ENCODE results near the gene RBM26. TPM values are rescaled to one million over a fixed set of nuclear protein-coding genes. Genes with fewer than 3 reads are reported as not detected.
A peak's percentile ranks its signal among the peaks of the same experiment; 100 is the strongest.

The RBM26 gene
- total RNA-seq, 4 donors from 2014 or later, result 14.9 to 44.8 (median 23.1) TPM

- ATAC-seq (no peak), DNase-seq (no peak)
- TF ChIP-seq CTCF (IDR thresholded peaks at IDR 0.05 in 4 of 5, conservative IDR thresholded peaks at IDR 0.05 in 1 of 5) (no peak), POLR2A (IDR thresholded peaks at IDR 0.05) (no peak)
- no peaks in the 10 kb centered on the region for H3K36me3 ChIP-seq
- no peaks in the 10 kb centered on the region for H3K9me3 ChIP-seq
- no peaks in the 10 kb centered on the region for H3K4me1 ChIP-seq
- in situ Hi-C loops (cut with MboI; ENCODE audit: low sequenced_read_pairs in 4 of 4), result loop anchor here (5.0 kb wide), 1 partner anchor 114 kb away; no protein-coding TSS in a partner anchor
- H3K27me3 ChIP-seq, result no peaks in the 10 kb centered on the region
- intact Hi-C loops (cut with DNase I; ENCODE audit: low total_unique reads), result no loop called here
- no peak overlapping the region for H3K4me3 ChIP-seq
- no peak overlapping the region for H3K27ac ChIP-seq
Observed at GRCh38 chr13:79427883-79428282, 21.8 kb upstream of the RBM26 start.

GRCh38 chr13:79427265-79427664 lies 21.2 kb upstream of the RBM26 start:
- Histone ChIP-seq H3K36me3 (no peaks in the 10 kb centered on the region), H3K9me3 (no peaks in the 10 kb centered on the region), H3K27me3 (no peaks in the 10 kb centered on the region), H3K4me1 (no peaks in the 10 kb centered on the region), H3K4me3 (no peak overlapping the region), H3K27ac (no peak overlapping the region)
- TF ChIP-seq POLR2A (IDR thresholded peaks at IDR 0.05), result no peak
- TF ChIP-seq CTCF (IDR thresholded peaks at IDR 0.05 in 4 of 5, conservative IDR thresholded peaks at IDR 0.05 in 1 of 5), result no peak
- ATAC-seq (no peak), DNase-seq (no peak)
- in situ Hi-C loops (cut with MboI; ENCODE audit: low sequenced_read_pairs in 4 of 4) (loop anchor here (5.0 kb wide), 1 partner anchor 115 kb away; no protein-coding TSS in a partner anchor), intact Hi-C loops (cut with DNase I; ENCODE audit: low total_unique reads) (no loop called here)

- H3K27me3 ChIP-seq, result no peaks in the 10 kb centered on the region
- no peaks in the 10 kb centered on the region for H3K4me1 ChIP-seq
- in situ Hi-C loops (cut with MboI; ENCODE audit: low sequenced_read_pairs in 4 of 4), result loop anchor here in 2 of 4 donors (25.0 kb wide), 1 partner anchor 913 kb away; the partner anchor contains the start of gene SPRY2 (in 2 of the 2)
- no peaks in the 10 kb centered on the region for H3K9me3 ChIP-seq
- ATAC-seq (peak in 1 of 2 donors; percentile 56), DNase-seq (no peak)
- no peak overlapping the region for H3K4me3 ChIP-seq
- intact Hi-C loops (cut with DNase I; ENCODE audit: low total_unique reads), result loop anchor here (1.0 to 5.0 kb wide), 2 partner anchors 58 to 117 kb away; partner anchors contain the start of gene NDFIP2
- H3K36me3 ChIP-seq, result no peaks in the 10 kb centered on the region
- peak; percentile 48 to 71 (median 69) for TF ChIP-seq CTCF (IDR thresholded peaks at IDR 0.05 in 4 of 5, conservative IDR thresholded peaks at IDR 0.05 in 1 of 5)
- no peak for TF ChIP-seq POLR2A (IDR thresholded peaks at IDR 0.05)
- no peak overlapping the region for H3K27ac ChIP-seq
Observed at GRCh38 chr13:79423801-79424642, 18.0 kb upstream of the RBM26 start.

- no peaks in the 10 kb centered on the region for H3K27me3 ChIP-seq
- no peaks in the 10 kb centered on the region for H3K4me1 ChIP-seq
- no peak overlapping the region for H3K4me3 ChIP-seq
- TF ChIP-seq CTCF (IDR thresholded peaks at IDR 0.05 in 4 of 5, conservative IDR thresholded peaks at IDR 0.05 in 1 of 5) (no peak), POLR2A (IDR thresholded peaks at IDR 0.05) (no peak)
- DNase-seq (no peak), ATAC-seq (no peak)
- no peaks in the 10 kb centered on the region for H3K9me3 ChIP-seq
- in situ Hi-C loops (cut with MboI; ENCODE audit: low sequenced_read_pairs in 4 of 4), result loop anchor here in 2 of 4 donors (25.0 kb wide), 1 partner anchor 914 kb away; the partner anchor contains the start of gene SPRY2 (in 2 of the 2)
- H3K36me3 ChIP-seq, result no peaks in the 10 kb centered on the region
- no peak overlapping the region for H3K27ac ChIP-seq
- intact Hi-C loops (cut with DNase I; ENCODE audit: low total_unique reads), result loop anchor here (5.0 kb wide), 1 partner anchor 59 kb away; the partner anchor contains the start of gene NDFIP2
Observed at GRCh38 chr13:79423340-79423739, 17.3 kb upstream of the RBM26 start.
